ENCODE results near the gene HRAS. TPM values are rescaled to one million over a fixed set of nuclear protein-coding genes. Genes with fewer than 3 reads are reported as not detected.

Gene HRAS
- total and polyA plus RNA-seq, 8 donors: 10.4 to 130 (median 21.7) TPM

- Histone ChIP-seq H3K4me1 (no peaks in the 10 kb centered on the region), H3K36me3 (no peaks in the 10 kb centered on the region), H3K27me3 (no peaks in the 10 kb centered on the region), H3K27ac (no peak overlapping the region), H3K9me3 (no peaks in the 10 kb centered on the region), H3K4me3 (no peak overlapping the region)
- TF ChIP-seq, protein P1, sequence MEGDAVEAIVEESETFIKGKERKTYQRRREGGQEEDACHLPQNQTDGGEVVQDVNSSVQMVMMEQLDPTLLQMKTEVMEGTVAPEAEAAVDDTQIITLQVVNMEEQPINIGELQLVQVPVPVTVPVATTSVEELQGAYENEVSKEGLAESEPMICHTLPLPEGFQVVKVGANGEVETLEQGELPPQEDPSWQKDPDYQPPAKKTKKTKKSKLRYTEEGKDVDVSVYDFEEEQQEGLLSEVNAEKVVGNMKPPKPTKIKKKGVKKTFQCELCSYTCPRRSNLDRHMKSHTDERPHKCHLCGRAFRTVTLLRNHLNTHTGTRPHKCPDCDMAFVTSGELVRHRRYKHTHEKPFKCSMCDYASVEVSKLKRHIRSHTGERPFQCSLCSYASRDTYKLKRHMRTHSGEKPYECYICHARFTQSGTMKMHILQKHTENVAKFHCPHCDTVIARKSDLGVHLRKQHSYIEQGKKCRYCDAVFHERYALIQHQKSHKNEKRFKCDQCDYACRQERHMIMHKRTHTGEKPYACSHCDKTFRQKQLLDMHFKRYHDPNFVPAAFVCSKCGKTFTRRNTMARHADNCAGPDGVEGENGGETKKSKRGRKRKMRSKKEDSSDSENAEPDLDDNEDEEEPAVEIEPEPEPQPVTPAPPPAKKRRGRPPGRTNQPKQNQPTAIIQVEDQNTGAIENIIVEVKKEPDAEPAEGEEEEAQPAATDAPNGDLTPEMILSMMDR (IDR thresholded peaks at IDR 0.05): no peak
- 61 to 77% methylated on average over 4 to 5 of the region's 5 CpGs for WGBS, 2 donors
- FAIRE-seq (no peak), DNase-seq (peak in 1 of 6 donors; percentile 68), ATAC-seq (no peak)
- intact Hi-C loops (cut with DNase I): no loop called here
Measured at GRCh38 chr11:544817-545166, 9.4 kb upstream of the HRAS start.

GRCh38 chr11:541433-541885 lies 6.1 kb upstream of the HRAS start:
- Histone ChIP-seq H3K9me3 (no peaks in the 10 kb centered on the region), H3K36me3 (no peaks in the 10 kb centered on the region), H3K27ac (no peak overlapping the region), H3K4me3 (no peak overlapping the region), H3K27me3 (no peaks in the 10 kb centered on the region), H3K4me1 (peaks cover 5 to 12% (median 6%) of the 10 kb centered on the region in 3 donors)
- FAIRE-seq: no peak
- TF ChIP-seq, protein P1 (IDR thresholded peaks at IDR 0.05): no peak
- ATAC-seq: no peak
- intact Hi-C loops (cut with DNase I): no loop called here
- 87 to 89% methylated on average over 19 to 20 of the region's 20 CpGs for WGBS, 2 donors
- DNase-seq: peak in 2 of 6 donors; percentile 25 to 68

- ATAC-seq (no peak), DNase-seq (peak in 2 of 6 donors; percentile 6 to 36), FAIRE-seq (no peak)
- Histone ChIP-seq H3K36me3 (no peaks in the 10 kb centered on the region), H3K27ac (no peak overlapping the region), H3K4me1 (peaks cover 5 to 15% (median 6%) of the 10 kb centered on the region in 3 donors), H3K4me3 (no peak overlapping the region), H3K27me3 (no peaks in the 10 kb centered on the region), H3K9me3 (no peaks in the 10 kb centered on the region)
- 89 to 93% methylated on average over 23 of the region's 23 CpGs for WGBS, 2 donors
- intact Hi-C loops (cut with DNase I): no loop called here
- TF ChIP-seq, protein P1 (IDR thresholded peaks at IDR 0.05): no peak
Measured at GRCh38 chr11:540583-541432, 5.4 kb upstream of the HRAS start.

DNA sequence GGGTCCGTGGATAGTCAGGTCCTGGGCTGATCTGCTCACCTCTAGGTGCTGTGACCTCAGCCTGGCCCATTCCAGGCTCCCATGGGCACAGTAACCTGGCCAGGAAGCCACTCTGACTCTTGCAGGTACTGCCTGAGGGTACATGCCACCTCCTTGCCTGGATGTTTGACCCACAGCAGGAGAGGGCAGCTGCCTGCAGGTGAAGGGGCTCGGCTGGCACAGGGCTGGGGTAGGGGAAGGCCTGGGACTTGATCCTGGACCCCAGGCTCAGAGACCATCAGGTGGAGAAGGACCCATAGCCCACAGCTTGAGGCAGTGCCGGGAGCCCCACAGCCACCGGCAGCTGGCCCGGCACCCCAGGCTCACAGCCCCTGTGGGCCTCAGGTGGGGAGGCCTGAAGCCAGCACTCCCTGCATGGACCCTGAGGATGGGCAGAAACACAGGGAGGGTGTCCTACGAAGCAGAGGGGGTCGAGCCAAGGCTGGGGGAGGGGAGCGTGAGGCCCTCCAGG lies 4.7 kb upstream of the HRAS start:
- intact Hi-C loops (cut with DNase I): no loop called here
- Histone ChIP-seq H3K27me3 (no peaks in the 10 kb centered on the region), H3K9me3 (no peaks in the 10 kb centered on the region), H3K4me3 (no peak overlapping the region), H3K27ac (no peak overlapping the region), H3K36me3 (no peaks in the 10 kb centered on the region), H3K4me1 (peaks cover 5 to 15% (median 6%) of the 10 kb centered on the region in 3 donors)
- FAIRE-seq: no peak
- no peak for ATAC-seq
- TF ChIP-seq, protein P1 (IDR thresholded peaks at IDR 0.05): no peak
- peak in 3 of 6 donors; percentile 7 to 77 (median 34) for DNase-seq
- 84 to 89% methylated on average over 8 of the region's 8 CpGs for WGBS, 2 donors

Measured in pancreas (tissue), 10 donors.